A673 (cell line): ENCODE measurements around the gene DGKH. TPM values are rescaled to one million over a fixed set of nuclear protein-coding genes. Genes with fewer than 3 reads are reported as not detected.
"Not testable (repeated sequence)": the region's sequence is repeated elsewhere in the genome, so short reads cannot be mapped to it uniquely, and the experiment has no call there.

ENCODE experiments used
- BruUV-seq: library from RNA; stranded (reverse); fragments of 400-500 nt; replicated peaks from 2 replicates; lab custom pipeline; 2021; lab: Mats Ljungman, UMichigan
- CTCF ChIA-PET: fragments of 300-600 bp; sonication (Branson Sonifier 250); formaldehyde crosslinking; loops from one replicate; lab custom pipeline; 2022; ENCODE audit warnings: antibody characterized with exemption; lab: Charles Lee
- POLR2A ChIA-PET: fragments of 300-600 bp; sonication (Branson Sonifier 250); formaldehyde crosslinking; loops from one replicate; lab custom pipeline; 2022; ENCODE audit warnings: antibody characterized with exemption; ENCODE audit not compliant: low non-redundant PET; lab: Charles Lee
- DNase-seq: peaks from one replicate; pipeline ENCODE4 v3.0.0-alpha.2; 2015; ENCODE audit warnings: low spot score
- H3K27ac ChIP-seq: fragments of 200-600 bp; sonication (generic); 2 replicates; pipeline ENCODE4 v1.5.1; 2016; ENCODE audit warnings: mixed run types, low read depth, mild to moderate bottlenecking, mixed read lengths, antibody characterized with exemption, low read length; ENCODE audit not compliant: poor library complexity, severe bottlenecking
- H3K27me3 ChIP-seq: fragments of 200-600 bp; sonication (generic); replicated peaks from 2 replicates; pipeline ENCODE4 v1.6.1; 2017; ENCODE audit warnings: mixed run types, low read depth, mild to moderate bottlenecking, mixed read lengths, antibody characterized with exemption, low read length; ENCODE audit not compliant: insufficient read depth, poor library complexity
- H3K36me3 ChIP-seq: fragments of 200-600 bp; sonication (generic); 2 replicates; pipeline ENCODE4 v1.6.1; 2016; ENCODE audit warnings: mixed run types, mild to moderate bottlenecking, mixed read lengths, antibody characterized with exemption, low read length; ENCODE audit not compliant: insufficient read depth, poor library complexity, severe bottlenecking
- H3K4me1 ChIP-seq: fragments of 200-600 bp; sonication (generic); 2 replicates; pipeline ENCODE4 v1.6.1; 2017; ENCODE audit warnings: mixed run types, mild to moderate bottlenecking, mixed read lengths, antibody characterized with exemption, low read length; ENCODE audit not compliant: insufficient read depth, poor library complexity, severe bottlenecking
- H3K4me3 ChIP-seq: fragments of 200-600 bp; sonication (generic); 2 replicates; pipeline ENCODE4 v1.5.1; 2016; ENCODE audit warnings: low read depth, mixed run types, mild to moderate bottlenecking, mixed read lengths, low read length; ENCODE audit not compliant: poor library complexity, severe bottlenecking
- H3K9me3 ChIP-seq: fragments of 200-600 bp; sonication (generic); 2 replicates; pipeline ENCODE4 v1.6.1; 2016; ENCODE audit warnings: mixed run types, low read depth, mild to moderate bottlenecking, mixed read lengths, antibody characterized with exemption, low read length; ENCODE audit not compliant: poor library complexity, severe bottlenecking
- EZH2 ChIP-seq: fragments of 200-600 bp; sonication (generic); IDR thresholded peaks from 2 replicates; pipeline ENCODE4 v1.6.1; 2017; ENCODE audit warnings: borderline replicate concordance, low read depth, mild to moderate bottlenecking, mixed read lengths, antibody characterized with exemption, low read length; ENCODE audit not compliant: poor library complexity, severe bottlenecking
- intact Hi-C: fragments of 100-400 bp; cut with micrococcal nuclease; formaldehyde crosslinking; loops from one replicate; pipeline ENCODE4 v1.10.0; 2022; ENCODE audit not compliant: unreplicated experiment
- total RNA-seq: library from RNA; stranded (reverse); gene quantifications from 2 replicates; pipeline ENCODE4 v1.2.3, GENCODE V29; 2021
- TF ChIP-seq, protein P1 (sequence below): fragments of 300-800, 200-600 bp; sonication (generic); conservative IDR thresholded peaks from 2 replicates; pipeline ENCODE4 v1.5.1; 2017; ENCODE audit warnings: low read depth, mild to moderate bottlenecking, antibody characterized with exemption, low read length, moderate library complexity, mixed read lengths

Gene DGKH
- total RNA-seq, 1 experiment from 2014 or later = 13.8 TPM

DNA sequence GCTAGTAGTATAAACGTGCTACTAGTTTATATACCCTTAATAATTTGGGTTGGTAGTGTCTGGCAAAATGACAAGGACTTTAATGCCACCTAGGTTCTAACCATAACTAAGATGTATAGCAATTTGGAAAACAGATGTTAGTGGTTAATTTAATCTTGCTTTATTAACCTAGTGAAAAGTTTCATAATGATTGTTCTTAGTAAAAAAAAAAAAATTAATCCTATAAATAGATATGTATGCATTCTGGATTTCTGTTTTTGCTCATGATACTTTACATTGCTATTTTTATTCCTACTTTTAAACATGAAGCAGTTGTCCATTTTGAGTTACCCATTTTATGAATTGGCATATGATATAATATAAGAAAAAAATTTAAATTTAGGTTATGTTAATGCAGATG lies 36.3 kb downstream of the DGKH start:
- TF ChIP-seq EZH2 = no peak
- TF ChIP-seq, protein P1, sequence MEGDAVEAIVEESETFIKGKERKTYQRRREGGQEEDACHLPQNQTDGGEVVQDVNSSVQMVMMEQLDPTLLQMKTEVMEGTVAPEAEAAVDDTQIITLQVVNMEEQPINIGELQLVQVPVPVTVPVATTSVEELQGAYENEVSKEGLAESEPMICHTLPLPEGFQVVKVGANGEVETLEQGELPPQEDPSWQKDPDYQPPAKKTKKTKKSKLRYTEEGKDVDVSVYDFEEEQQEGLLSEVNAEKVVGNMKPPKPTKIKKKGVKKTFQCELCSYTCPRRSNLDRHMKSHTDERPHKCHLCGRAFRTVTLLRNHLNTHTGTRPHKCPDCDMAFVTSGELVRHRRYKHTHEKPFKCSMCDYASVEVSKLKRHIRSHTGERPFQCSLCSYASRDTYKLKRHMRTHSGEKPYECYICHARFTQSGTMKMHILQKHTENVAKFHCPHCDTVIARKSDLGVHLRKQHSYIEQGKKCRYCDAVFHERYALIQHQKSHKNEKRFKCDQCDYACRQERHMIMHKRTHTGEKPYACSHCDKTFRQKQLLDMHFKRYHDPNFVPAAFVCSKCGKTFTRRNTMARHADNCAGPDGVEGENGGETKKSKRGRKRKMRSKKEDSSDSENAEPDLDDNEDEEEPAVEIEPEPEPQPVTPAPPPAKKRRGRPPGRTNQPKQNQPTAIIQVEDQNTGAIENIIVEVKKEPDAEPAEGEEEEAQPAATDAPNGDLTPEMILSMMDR = no peak
- ChIA-PET CTCF (no interaction called here), POLR2A (no interaction called here)
- peaks cover 5% of the 10 kb centered on the region for H3K9me3 ChIP-seq
- no peak overlapping the region for H3K27ac ChIP-seq
- no peaks in the 10 kb centered on the region for H3K27me3 ChIP-seq
- DNase-seq = no peak
- intact Hi-C loops = no loop called here
- no peaks in the 10 kb centered on the region for H3K4me1 ChIP-seq
- no peak overlapping the region for H3K4me3 ChIP-seq
- H3K36me3 ChIP-seq = no peaks in the 10 kb centered on the region
- BruUV-seq = no TSS peak

DNA sequence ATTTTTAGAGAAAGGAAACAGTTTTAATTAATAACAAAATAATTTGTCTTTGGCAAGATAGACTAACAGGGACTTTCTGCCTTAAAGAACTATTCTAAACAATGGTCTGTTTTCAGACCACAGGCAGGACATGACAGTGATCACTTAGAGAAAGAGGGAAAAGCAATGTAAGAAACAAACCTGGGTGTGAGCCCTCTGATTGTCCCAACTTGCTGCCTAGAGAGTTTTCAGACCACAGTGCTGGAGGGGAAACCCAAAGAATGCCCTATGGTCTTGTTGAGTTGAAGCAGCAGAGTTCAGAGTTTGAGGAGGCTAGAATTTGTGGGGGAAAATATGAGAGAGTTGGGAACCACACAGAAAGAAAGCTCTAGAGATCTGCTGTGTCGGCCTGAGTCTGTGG lies 38.1 kb downstream of the DGKH start:
- CTCF ChIA-PET = no interaction called here
- no TSS peak for BruUV-seq

DNA sequence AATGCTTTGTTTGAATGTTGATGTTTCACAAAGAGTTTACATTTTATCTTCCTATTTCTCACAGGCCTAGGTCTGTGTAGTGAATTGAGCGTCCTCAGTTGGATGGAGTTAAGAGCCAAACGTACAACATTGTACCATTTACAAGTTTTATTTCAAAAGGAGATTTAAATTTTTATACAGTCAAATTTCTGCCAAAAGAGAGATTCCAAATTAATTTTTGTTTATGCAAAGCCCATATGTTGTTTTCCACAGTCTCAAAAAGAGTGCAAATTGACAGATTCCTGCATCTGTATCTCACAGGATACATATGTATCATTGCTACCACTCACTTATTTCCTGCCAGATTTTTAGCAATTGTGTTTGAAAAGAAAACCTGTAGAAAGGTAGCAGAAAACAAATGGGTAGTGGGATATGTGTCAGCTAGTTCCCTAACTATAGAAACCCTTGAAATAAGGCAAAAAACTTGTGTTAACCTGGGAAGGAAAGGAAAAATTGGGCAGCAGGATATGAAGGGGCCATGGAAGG lies 46.1 kb downstream of the DGKH start:
- Histone ChIP-seq H3K27ac (no peak overlapping the region), H3K27me3 (no peaks in the 10 kb centered on the region), H3K4me3 (no peak overlapping the region), H3K9me3 (no peaks in the 10 kb centered on the region), H3K36me3 (no peaks in the 10 kb centered on the region), H3K4me1 (no peaks in the 10 kb centered on the region)
- no peak for TF ChIP-seq EZH2
- TF ChIP-seq, protein P1 = no peak
- ChIA-PET CTCF (no interaction called here), POLR2A (no interaction called here)
- intact Hi-C loops = no loop called here
- no TSS peak for BruUV-seq
- no peak for DNase-seq

More for the DNA sequence above, 38.1 kb downstream of the DGKH start:
- no peaks in the 10 kb centered on the region for H3K27me3 ChIP-seq
- no peak overlapping the region for H3K4me3 ChIP-seq
- no peak overlapping the region for H3K27ac ChIP-seq
- TF ChIP-seq, protein P1 = no peak
- no peak for TF ChIP-seq EZH2
- no peaks in the 10 kb centered on the region for H3K36me3 ChIP-seq
- POLR2A ChIA-PET = no interaction called here
- H3K9me3 ChIP-seq = peaks cover 5% of the 10 kb centered on the region
- intact Hi-C loops = no loop called here
- no peaks in the 10 kb centered on the region for H3K4me1 ChIP-seq
- DNase-seq = no peak

DNA sequence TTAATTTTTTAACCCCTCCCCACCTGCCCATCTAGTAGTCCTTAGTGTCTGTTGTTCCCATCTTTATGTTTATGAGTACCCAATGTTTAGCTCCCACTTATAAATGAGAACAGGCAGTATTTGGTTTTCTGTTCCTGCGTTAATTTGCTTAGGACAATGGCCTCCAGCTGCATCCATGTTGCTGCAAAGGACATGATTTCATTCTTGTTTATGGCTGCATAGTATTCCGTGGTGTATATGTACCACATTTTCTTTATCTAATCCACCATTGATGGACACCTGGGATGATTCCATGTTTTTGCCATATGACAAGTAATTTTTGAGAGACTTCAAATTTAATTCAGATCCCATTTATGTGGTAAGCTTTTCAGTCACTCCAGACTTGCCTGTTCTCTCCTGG lies 47.8 kb downstream of the DGKH start:
- BruUV-seq, CTCF ChIA-PET, H3K36me3 ChIP-seq, H3K4me1 ChIP-seq, DNase-seq, H3K27me3 ChIP-seq, H3K9me3 ChIP-seq, H3K27ac ChIP-seq, H3K4me3 ChIP-seq, intact Hi-C loops, POLR2A ChIA-PET: not testable (repeated sequence)
